HepG2 (cell line): ENCODE measurements around the gene MUC21. TPM values are rescaled to one million over a fixed set of nuclear protein-coding genes. Genes with fewer than 3 reads are reported as not detected.

Experiments used
- CTCF ChIP-seq: sonication (generic); formaldehyde crosslinking; IDR thresholded peaks from 2 replicates; pipeline ENCODE4 v1.5.0; 2020; ENCODE audit warnings: mild to moderate bottlenecking, missing genetic modification reagents, moderate library complexity
- EP300 ChIP-seq, 3 experiments: sonication (generic) in 1 of 3; formaldehyde crosslinking in 1 of 3; IDR thresholded peaks; 2 replicates each; pipeline versions ENCODE4 v1.5.1 to v1.6.1; 2011 to 2020; ENCODE audit warnings: low read depth in 2 of 3, low read length in 2 of 3, borderline replicate concordance in 1 of 3, improper control_type of control experiment in 1 of 3, mild to moderate bottlenecking in 1 of 3, missing genetic modification reagents in 1 of 3, moderate library complexity in 1 of 3
- HDAC2 ChIP-seq: sonication (generic); formaldehyde crosslinking; IDR thresholded peaks from 2 replicates; pipeline ENCODE4 v1.4.0; 2020; ENCODE audit warnings: missing genetic modification reagents
- HMGXB4 ChIP-seq, 2 experiments: sonication (generic) in 1 of 2; formaldehyde crosslinking in 1 of 2; IDR thresholded peaks; 2 replicates each; pipeline versions ENCODE4 v1.4.0 to v1.6.1; 2018 to 2020; ENCODE audit warnings: missing genetic modification reagents in 2 of 2, borderline replicate concordance in 1 of 2, low read depth in 1 of 2, mild to moderate bottlenecking in 1 of 2, missing biosample characterization in 1 of 2
- HOMEZ ChIP-seq: IDR thresholded peaks from 2 replicates; pipeline ENCODE4 v1.6.1; 2016; ENCODE audit warnings: low read depth
- KDM2A ChIP-seq: sonication (generic); formaldehyde crosslinking; IDR thresholded peaks from 2 replicates; pipeline ENCODE4 v1.4.0; 2020; ENCODE audit warnings: low read depth, missing genetic modification reagents, borderline replicate concordance
- POGZ ChIP-seq: sonication (generic); formaldehyde crosslinking; IDR thresholded peaks from 2 replicates; pipeline ENCODE4 v1.4.0; 2020; ENCODE audit warnings: mild to moderate bottlenecking, missing genetic modification reagents
- SMC3 ChIP-seq: IDR thresholded peaks from 2 replicates; pipeline ENCODE4 v1.6.1; 2011; ENCODE audit warnings: low read length, improper control_type of control experiment
- SOX13 ChIP-seq, 3 experiments: fragments of 450-650 bp in 1 of 3; sonication (generic) in 1 of 3; formaldehyde crosslinking in 1 of 3; IDR thresholded peaks in 2 of 3; conservative IDR thresholded peaks in 1 of 3; 2 replicates each; pipeline versions ENCODE4 v1.5.0 to v1.6.1; 2016 to 2020; ENCODE audit warnings: antibody characterized with exemption in 1 of 3, mild to moderate bottlenecking in 1 of 3, missing compliant biosample characterization in 1 of 3, missing genetic modification reagents in 1 of 3, moderate library complexity in 1 of 3
- ZNF225 ChIP-seq: sonication (generic); formaldehyde crosslinking; IDR thresholded peaks from 2 replicates; pipeline ENCODE4 v1.4.0; 2020; ENCODE audit warnings: mild to moderate bottlenecking, missing genetic modification reagents
- ZNF512B ChIP-seq: sonication (generic); formaldehyde crosslinking; IDR thresholded peaks from 2 replicates; pipeline ENCODE4 v1.5.1; 2020; ENCODE audit warnings: missing genetic modification reagents, mild to moderate bottlenecking, borderline replicate concordance
- ZNF687 ChIP-seq: sonication (generic); formaldehyde crosslinking; IDR thresholded peaks from 2 replicates; pipeline ENCODE4 v1.5.1; 2020; ENCODE audit warnings: mild to moderate bottlenecking, missing genetic modification reagents, moderate library complexity
- ZNF775 ChIP-seq: sonication (generic); formaldehyde crosslinking; IDR thresholded peaks from 2 replicates; pipeline ENCODE4 v1.4.0; 2020; ENCODE audit warnings: missing genetic modification reagents, mild to moderate bottlenecking, moderate library complexity, borderline replicate concordance
- polyA plus RNA-seq, 8 experiments: library from polyadenylated mRNA; depleted of rRNA in 3 of 8; stranded (reverse) in 7 of 8; unstranded in 1 of 8; fragments of >200 nt; fragmentation: Illumina TruSeq in 4 of 8; extraction: Trizol in 4 of 8; gene quantifications; 2 replicates each; pipeline versions ENCODE4 v1.2.1 to v1.2.3, GENCODE V29; 2011 to 2016; ENCODE audit warnings: low read depth in 4 of 8, missing spikeins in 1 of 8, mixed read lengths in 1 of 8; ENCODE audit not compliant: insufficient read depth in 1 of 8
- total RNA-seq, 5 experiments: library from RNA; depleted of rRNA; stranded (reverse); fragments of >200 nt; fragmentation: Illumina TruSeq; extraction: Trizol; gene quantifications; 2 replicates each; pipeline ENCODE4 v1.2.3, GENCODE V29; 2016; ENCODE audit warnings: low read depth in 1 of 5

MUC21 gene
- total and polyA plus RNA-seq, 2 of the 13 experiments (the other 11 are each of a cell fraction or from before 2014, with no cell fraction given), result not detected

- TF ChIP-seq ZNF687 (CRISPR knock-in tag) (peak; percentile 30; the same call in 1 of the 2 replicates), ZNF225 (0 out of 2 replicates have a peak, but pooled peaks have one; percentile 34), ZNF775 (no peak), CTCF (CRISPR knock-in tag) (peak; percentile 85), HOMEZ (CRISPR knock-in tag) (no peak), SMC3 (peak; percentile 66), SOX13 (IDR thresholded peaks at IDR 0.05) (no peak), SOX13 (CRISPR knock-in tag; conservative IDR thresholded peaks at IDR 0.05 in 1 of 2, IDR thresholded peaks at IDR 0.05 in 1 of 2) (peak in 1 of 2 experiments; percentile 38; a peak in 1 of 4 replicates), POGZ (CRISPR knock-in tag) (0 out of 2 replicates have a peak, but pooled peaks have one; percentile 25), HDAC2 (peak; percentile 37; the same call in 1 of the 2 replicates), EP300 (IDR thresholded peaks at IDR 0.05; ENCODE audit: low read depth in 2 of 2, low read length in 2 of 2) (no peak), EP300 (CRISPR knock-in tag; IDR thresholded peaks at IDR 0.05; ENCODE audit: borderline replicate concordance) (0 out of 2 replicates have a peak, but pooled peaks have one; percentile 20), KDM2A (CRISPR knock-in tag) (peak; percentile 16; the same call in 1 of the 2 replicates), HMGXB4 (CRISPR knock-in tag; IDR thresholded peaks at IDR 0.05; ENCODE audit: borderline replicate concordance in 1 of 2, low read depth in 1 of 2) (peak in 1 of 2 experiments; percentile 47; a peak in 1 of 4 replicates), ZNF512B (CRISPR knock-in tag) (no peak)
Measured at GRCh38 chr6:30942338-30943060, 41.0 kb upstream of the MUC21 start (continued).
